ENCODE data around the gene VRTN.

GRCh38 chr14:74407801-74408154 is 59.5 kb downstream of the VRTN start:
- TF ChIP-seq CTCF (IDR thresholded peaks at IDR 0.05) (no peak), POLR2AphosphoS5 (IDR thresholded peaks at IDR 0.05) (no peak)
